A673 (cell line): Measurements from ENCODE around the gene LRRC30. TPM values are rescaled to one million over a fixed set of nuclear protein-coding genes. Genes with fewer than 3 reads are reported as not detected.
A peak's percentile ranks its signal among the peaks of the same experiment; 100 is the strongest.

ENCODE experiments used
- BruUV-seq: library from RNA; stranded (reverse); fragments of 400-500 nt; replicated peaks from 2 replicates; lab custom pipeline; 2021; lab: Mats Ljungman, UMichigan
- CTCF ChIA-PET: fragments of 300-600 bp; sonication (Branson Sonifier 250); formaldehyde crosslinking; loops from one replicate; lab custom pipeline; 2022; ENCODE audit warnings: antibody characterized with exemption; lab: Charles Lee
- POLR2A ChIA-PET: fragments of 300-600 bp; sonication (Branson Sonifier 250); formaldehyde crosslinking; loops from one replicate; lab custom pipeline; 2022; ENCODE audit warnings: antibody characterized with exemption; ENCODE audit not compliant: low non-redundant PET; lab: Charles Lee
- DNase-seq: peaks from one replicate; pipeline ENCODE4 v3.0.0-alpha.2; 2015; ENCODE audit warnings: low spot score
- H3K27ac ChIP-seq: fragments of 200-600 bp; sonication (generic); 2 replicates; pipeline ENCODE4 v1.5.1; 2016; ENCODE audit warnings: mixed run types, low read depth, mild to moderate bottlenecking, mixed read lengths, antibody characterized with exemption, low read length; ENCODE audit not compliant: poor library complexity, severe bottlenecking
- H3K27me3 ChIP-seq: fragments of 200-600 bp; sonication (generic); replicated peaks from 2 replicates; pipeline ENCODE4 v1.6.1; 2017; ENCODE audit warnings: mixed run types, low read depth, mild to moderate bottlenecking, mixed read lengths, antibody characterized with exemption, low read length; ENCODE audit not compliant: insufficient read depth, poor library complexity
- H3K36me3 ChIP-seq: fragments of 200-600 bp; sonication (generic); 2 replicates; pipeline ENCODE4 v1.6.1; 2016; ENCODE audit warnings: mixed run types, mild to moderate bottlenecking, mixed read lengths, antibody characterized with exemption, low read length; ENCODE audit not compliant: insufficient read depth, poor library complexity, severe bottlenecking
- H3K4me1 ChIP-seq: fragments of 200-600 bp; sonication (generic); 2 replicates; pipeline ENCODE4 v1.6.1; 2017; ENCODE audit warnings: mixed run types, mild to moderate bottlenecking, mixed read lengths, antibody characterized with exemption, low read length; ENCODE audit not compliant: insufficient read depth, poor library complexity, severe bottlenecking
- H3K4me3 ChIP-seq: fragments of 200-600 bp; sonication (generic); 2 replicates; pipeline ENCODE4 v1.5.1; 2016; ENCODE audit warnings: low read depth, mixed run types, mild to moderate bottlenecking, mixed read lengths, low read length; ENCODE audit not compliant: poor library complexity, severe bottlenecking
- H3K9me3 ChIP-seq: fragments of 200-600 bp; sonication (generic); 2 replicates; pipeline ENCODE4 v1.6.1; 2016; ENCODE audit warnings: mixed run types, low read depth, mild to moderate bottlenecking, mixed read lengths, antibody characterized with exemption, low read length; ENCODE audit not compliant: poor library complexity, severe bottlenecking
- EZH2 ChIP-seq: fragments of 200-600 bp; sonication (generic); IDR thresholded peaks from 2 replicates; pipeline ENCODE4 v1.6.1; 2017; ENCODE audit warnings: borderline replicate concordance, low read depth, mild to moderate bottlenecking, mixed read lengths, antibody characterized with exemption, low read length; ENCODE audit not compliant: poor library complexity, severe bottlenecking
- intact Hi-C: fragments of 100-400 bp; cut with micrococcal nuclease; formaldehyde crosslinking; loops from one replicate; pipeline ENCODE4 v1.10.0; 2022; ENCODE audit not compliant: unreplicated experiment
- total RNA-seq: library from RNA; stranded (reverse); gene quantifications from 2 replicates; pipeline ENCODE4 v1.2.3, GENCODE V29; 2021
- TF ChIP-seq, protein P1 (sequence below): fragments of 300-800, 200-600 bp; sonication (generic); conservative IDR thresholded peaks from 2 replicates; pipeline ENCODE4 v1.5.1; 2017; ENCODE audit warnings: low read depth, mild to moderate bottlenecking, antibody characterized with exemption, low read length, moderate library complexity, mixed read lengths

LRRC30 gene
- total RNA-seq, 1 experiment from 2014 or later = not detected

DNA sequence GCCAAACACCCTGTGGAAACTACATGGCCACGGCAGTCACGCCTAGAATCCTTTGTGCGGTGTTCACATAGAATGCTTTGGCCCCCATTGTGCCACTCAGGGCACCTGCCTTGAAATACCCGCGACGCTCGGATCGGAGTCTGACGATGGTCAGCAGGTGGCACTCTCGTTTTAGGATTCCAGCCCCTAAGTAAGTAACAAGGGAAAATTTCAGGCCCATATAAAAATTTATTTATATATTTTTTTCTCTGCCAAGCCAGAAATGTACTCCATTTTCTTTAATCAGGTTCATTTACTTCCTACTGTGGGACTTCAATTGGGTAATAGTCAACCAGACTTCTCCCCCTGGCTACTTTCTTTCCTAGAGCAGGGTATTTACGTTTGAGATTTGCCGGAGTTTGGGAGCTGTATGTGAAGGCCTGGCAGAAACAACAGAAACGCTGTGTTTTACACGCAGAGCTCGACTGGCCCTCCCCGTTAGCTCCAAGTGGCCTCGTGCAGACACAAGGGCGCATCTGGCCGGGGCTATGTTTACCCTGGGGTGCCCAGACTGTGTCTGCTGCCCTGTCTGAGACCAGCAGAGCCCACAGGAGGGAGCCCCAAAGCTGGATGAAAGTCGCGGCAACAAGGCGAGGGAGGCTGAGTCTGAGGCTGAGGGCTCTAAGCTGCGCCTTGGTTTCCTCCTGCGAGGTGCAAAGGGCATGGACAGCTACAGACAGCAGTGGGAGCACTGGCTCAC is 41.6 kb downstream of the LRRC30 start:
- H3K27ac ChIP-seq = no peak overlapping the region
- no peaks in the 10 kb centered on the region for H3K9me3 ChIP-seq
- no TSS peak for BruUV-seq
- CTCF ChIA-PET = no interaction called here
- DNase-seq = peak; percentile 24
- intact Hi-C loops = no loop called here
- H3K27me3 ChIP-seq = no peaks in the 10 kb centered on the region
- H3K36me3 ChIP-seq = no peaks in the 10 kb centered on the region
- no peak overlapping the region for H3K4me3 ChIP-seq
- H3K4me1 ChIP-seq = no peaks in the 10 kb centered on the region
- no peak for TF ChIP-seq EZH2
- TF ChIP-seq, protein P1, sequence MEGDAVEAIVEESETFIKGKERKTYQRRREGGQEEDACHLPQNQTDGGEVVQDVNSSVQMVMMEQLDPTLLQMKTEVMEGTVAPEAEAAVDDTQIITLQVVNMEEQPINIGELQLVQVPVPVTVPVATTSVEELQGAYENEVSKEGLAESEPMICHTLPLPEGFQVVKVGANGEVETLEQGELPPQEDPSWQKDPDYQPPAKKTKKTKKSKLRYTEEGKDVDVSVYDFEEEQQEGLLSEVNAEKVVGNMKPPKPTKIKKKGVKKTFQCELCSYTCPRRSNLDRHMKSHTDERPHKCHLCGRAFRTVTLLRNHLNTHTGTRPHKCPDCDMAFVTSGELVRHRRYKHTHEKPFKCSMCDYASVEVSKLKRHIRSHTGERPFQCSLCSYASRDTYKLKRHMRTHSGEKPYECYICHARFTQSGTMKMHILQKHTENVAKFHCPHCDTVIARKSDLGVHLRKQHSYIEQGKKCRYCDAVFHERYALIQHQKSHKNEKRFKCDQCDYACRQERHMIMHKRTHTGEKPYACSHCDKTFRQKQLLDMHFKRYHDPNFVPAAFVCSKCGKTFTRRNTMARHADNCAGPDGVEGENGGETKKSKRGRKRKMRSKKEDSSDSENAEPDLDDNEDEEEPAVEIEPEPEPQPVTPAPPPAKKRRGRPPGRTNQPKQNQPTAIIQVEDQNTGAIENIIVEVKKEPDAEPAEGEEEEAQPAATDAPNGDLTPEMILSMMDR = peak; percentile 24; the same call in 1 of the 2 replicates
- POLR2A ChIA-PET = no interaction called here

DNA sequence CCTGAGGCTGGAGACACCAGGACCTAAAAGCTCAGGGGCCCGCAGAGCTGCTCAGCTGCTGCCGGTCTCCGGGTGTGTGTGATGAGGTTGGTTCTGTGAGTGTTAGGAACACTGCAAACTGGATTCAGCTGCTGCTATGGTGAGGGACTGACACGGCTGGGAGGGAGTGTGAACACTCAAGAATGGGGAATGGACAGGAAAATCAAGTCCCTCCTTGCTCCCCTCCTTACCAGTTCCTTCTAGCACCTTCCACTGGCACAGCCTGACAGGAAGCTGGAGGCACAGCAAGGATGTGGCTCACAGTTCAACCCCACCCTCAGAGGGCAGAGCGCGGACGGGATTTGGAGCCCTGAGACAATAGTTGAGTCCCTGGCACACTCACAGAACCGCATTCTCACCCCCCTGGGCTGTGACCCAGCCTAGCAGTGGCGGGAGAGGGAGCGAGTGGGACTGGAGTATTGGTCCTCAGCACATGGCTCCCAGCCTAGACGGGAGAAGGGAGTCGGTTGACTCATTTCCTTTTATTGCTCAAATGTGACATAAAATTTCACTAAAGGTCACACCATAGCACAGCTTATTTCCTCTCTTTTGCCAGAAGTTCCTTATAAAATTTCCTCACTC is 42.5 kb downstream of the LRRC30 start:
- no peaks in the 10 kb centered on the region for H3K27me3 ChIP-seq
- POLR2A ChIA-PET = no interaction called here
- CTCF ChIA-PET = no interaction called here
- no peak overlapping the region for H3K27ac ChIP-seq
- no peaks in the 10 kb centered on the region for H3K9me3 ChIP-seq
- no peaks in the 10 kb centered on the region for H3K4me1 ChIP-seq
- intact Hi-C loops = no loop called here
- peak; percentile 22 for DNase-seq
- no peak overlapping the region for H3K4me3 ChIP-seq
- BruUV-seq = no TSS peak
- H3K36me3 ChIP-seq = no peaks in the 10 kb centered on the region
- TF ChIP-seq, protein P1 = no peak
- TF ChIP-seq EZH2 = no peak

DNA sequence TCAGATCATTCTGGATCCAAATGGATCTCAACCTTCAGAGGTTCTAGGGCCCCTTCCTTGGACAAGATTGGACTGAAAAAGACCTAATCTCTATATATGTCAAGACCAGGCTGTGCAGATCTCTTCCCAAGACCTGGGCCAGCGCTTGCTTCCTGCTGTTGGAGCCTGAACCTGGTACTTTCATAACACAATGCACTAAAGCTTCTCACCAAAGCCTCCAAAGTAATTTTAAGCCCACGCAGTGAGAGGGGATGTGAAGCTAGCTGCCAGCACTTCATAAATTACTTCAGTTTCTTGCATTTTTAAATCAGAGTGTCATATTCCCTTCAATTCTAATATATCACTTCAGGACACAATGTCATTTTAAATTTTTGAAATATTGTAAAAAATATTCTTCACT is 50.7 kb downstream of the LRRC30 start:
- intact Hi-C loops = no loop called here
- CTCF ChIA-PET = no interaction called here
- Histone ChIP-seq H3K36me3 (no peaks in the 10 kb centered on the region), H3K4me3 (no peak overlapping the region), H3K4me1 (no peaks in the 10 kb centered on the region), H3K27me3 (no peaks in the 10 kb centered on the region), H3K9me3 (peaks cover 22% of the 10 kb centered on the region), H3K27ac (no peak overlapping the region)
- DNase-seq = no peak
- BruUV-seq = no TSS peak
- POLR2A ChIA-PET = no interaction called here
- TF ChIP-seq EZH2 = no peak
- TF ChIP-seq, protein P1 = no peak

Other genes with a start within 250 kb of the LRRC30 start
- not detected in 2 replicates for gene LAMA1, start 113.3 kb upstream of the LRRC30 start, total RNA-seq